Measurements from ENCODE around the gene GLB1L. TPM values are rescaled to one million over a fixed set of nuclear protein-coding genes. Genes with fewer than 3 reads are reported as not detected.
"Not testable (repeated sequence)": the region's sequence is repeated elsewhere in the genome, so short reads cannot be mapped to it uniquely, and the experiment has no call there.

The GLB1L gene
- total RNA-seq, 4 donors from 2014 or later = 1.6 to 7.7 (median 3.9) TPM

GRCh38 chr2:219266232-219266631 is 21.0 kb upstream of the GLB1L start:
- intact Hi-C loops (cut with DNase I; ENCODE audit: low total_unique reads) = no loop called here
- H3K4me3 ChIP-seq (ENCODE audit: low read depth, poor library complexity, severe bottlenecking) = no peak overlapping the region
- WGBS, 2 donors = 65 to 67% methylated on average over 4 to 5 of the region's 5 CpGs
- TF ChIP-seq CTCF (IDR thresholded peaks at IDR 0.05) (no peak), POLR2A (IDR thresholded peaks at IDR 0.05) (no peak)
- no peak for DNase-seq (ENCODE audit: low spot score in 2 of 2)

GRCh38 chr2:219261024-219261855 is 16.0 kb upstream of the GLB1L start:
- DNase-seq (ENCODE audit: low spot score in 2 of 2) = no peak
- 68 to 73% methylated on average over 5 of the region's 5 CpGs for WGBS, 2 donors
- intact Hi-C loops (cut with DNase I; ENCODE audit: low total_unique reads) = no loop called here
- TF ChIP-seq CTCF (IDR thresholded peaks at IDR 0.05) = no peak
- no peak overlapping the region for H3K4me3 ChIP-seq (ENCODE audit: low read depth, poor library complexity, severe bottlenecking)

- intact Hi-C loops (cut with DNase I; ENCODE audit: low total_unique reads); H3K4me3 ChIP-seq (ENCODE audit: low read depth, poor library complexity, severe bottlenecking); DNase-seq (ENCODE audit: low spot score in 2 of 2): not testable (repeated sequence)
- 86 to 88% methylated on average over 10 of the region's 10 CpGs for WGBS, 2 donors
Measured at GRCh38 chr2:219258942-219259341, 13.7 kb upstream of the GLB1L start.

GRCh38 chr2:219254590-219255201 is 9.5 kb upstream of the GLB1L start:
- no peak for DNase-seq (ENCODE audit: low spot score in 2 of 2)
- intact Hi-C loops (cut with DNase I; ENCODE audit: low total_unique reads) = no loop called here
- peak overlapping the region; percentile 24 for H3K4me3 ChIP-seq (ENCODE audit: low read depth, poor library complexity, severe bottlenecking)
- TF ChIP-seq CTCF (IDR thresholded peaks at IDR 0.05) (no peak), POLR2A (IDR thresholded peaks at IDR 0.05) (no peak)
- 20 to 21% methylated on average over 12 of the region's 12 CpGs for WGBS, 2 donors

- intact Hi-C loops (cut with DNase I; ENCODE audit: low total_unique reads) = no loop called here
- peak in 1 of 2 donors; percentile 80 for TF ChIP-seq POLR2A (IDR thresholded peaks at IDR 0.05)
- TF ChIP-seq CTCF (IDR thresholded peaks at IDR 0.05) = no peak
- peak within 1 kb of the TSS; percentile 57 for H3K4me3 ChIP-seq (ENCODE audit: low read depth, poor library complexity, severe bottlenecking)
- 1% methylated on average over 16 to 37 of the region's 76 CpGs for WGBS, 2 donors
- DNase-seq (ENCODE audit: low spot score in 2 of 2) = peak; percentile 80 to 96
Measured at GRCh38 chr2:219253753-219254589, 8.7 kb upstream of the GLB1L start, which contains the start of gene TUBA4A. Gene TUBA4A, minus strand, starts transcription at chr2:219253918. Its CDS starts 60 bp downstream, at chr2:219253858.

Data from lower leg skin (tissue), 4 donors.